Activated gamma-delta T cell treated with Interleukin-2 at 50 U/mL for 16 hours (primary cell): ENCODE measurements around the gene EXOC2.

Source experiments
- DNase-seq: peaks from one replicate; pipeline ENCODE4 v3.0.0-alpha.2; 2020

EXOC2 gene

DNA sequence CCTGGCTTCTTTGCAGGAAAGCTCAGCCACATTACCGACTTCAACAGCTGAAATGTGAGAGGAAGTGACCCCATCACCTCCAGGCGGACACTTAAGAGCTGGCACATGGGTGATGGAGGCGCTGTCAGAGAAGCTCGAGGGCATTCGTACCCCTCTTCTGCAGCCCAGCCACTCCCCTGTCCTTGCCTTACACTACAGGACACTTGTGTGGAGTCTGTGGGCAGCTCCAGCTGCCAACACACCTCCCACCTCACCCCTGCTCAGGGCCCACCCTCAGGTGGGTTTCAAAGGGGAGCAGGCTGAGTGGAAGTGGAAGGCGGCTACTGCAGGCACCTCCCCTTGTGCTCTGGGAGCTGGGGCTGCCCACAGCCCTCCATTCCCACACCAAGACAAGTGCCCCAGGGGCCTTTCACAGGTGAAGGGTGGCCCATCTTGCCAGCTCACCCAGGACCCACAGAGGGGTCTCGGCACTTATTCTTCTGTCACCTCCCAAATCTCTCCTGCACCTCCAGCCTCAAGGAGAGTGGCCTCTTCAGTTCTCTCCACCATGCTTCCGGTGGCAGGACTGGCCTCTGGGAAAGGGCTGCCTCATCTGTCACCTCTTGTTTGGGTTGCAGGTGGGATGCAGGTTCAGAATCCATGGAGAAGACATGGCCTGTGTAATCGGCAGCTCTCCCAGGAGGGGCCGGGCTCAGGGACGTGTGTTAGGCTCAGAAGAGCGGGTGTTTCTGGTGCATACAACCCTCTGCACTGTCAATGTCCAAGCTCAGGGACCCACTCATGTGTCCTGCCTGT lies 251.6 kb downstream of the EXOC2 start:
- no peak for DNase-seq

DNA sequence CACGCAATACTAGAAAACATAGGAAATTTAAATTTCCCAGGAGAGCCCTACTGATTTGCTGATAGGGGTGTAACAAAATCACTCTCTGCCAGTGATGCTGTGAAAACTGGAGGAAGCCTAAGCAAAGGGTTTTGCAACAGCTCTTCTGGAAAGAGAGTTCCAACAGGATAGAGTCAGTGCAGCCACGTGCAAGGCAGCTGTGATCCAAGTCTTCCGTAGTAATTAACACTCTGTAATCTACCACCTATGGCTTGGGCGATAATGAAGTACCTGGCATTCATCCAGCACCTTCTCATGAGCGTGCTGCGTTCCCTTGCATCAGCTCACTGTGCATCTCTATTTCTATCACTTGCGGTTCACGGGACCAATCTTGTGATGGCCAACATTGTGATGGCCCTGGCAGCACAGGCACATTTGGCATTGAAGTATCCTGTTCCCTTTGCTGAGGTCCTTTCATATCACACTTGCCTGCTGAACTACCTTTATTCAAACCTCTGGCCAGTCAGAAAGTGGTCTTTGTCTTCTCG lies 253.2 kb downstream of the EXOC2 start:
- DNase-seq, result no peak

DNA sequence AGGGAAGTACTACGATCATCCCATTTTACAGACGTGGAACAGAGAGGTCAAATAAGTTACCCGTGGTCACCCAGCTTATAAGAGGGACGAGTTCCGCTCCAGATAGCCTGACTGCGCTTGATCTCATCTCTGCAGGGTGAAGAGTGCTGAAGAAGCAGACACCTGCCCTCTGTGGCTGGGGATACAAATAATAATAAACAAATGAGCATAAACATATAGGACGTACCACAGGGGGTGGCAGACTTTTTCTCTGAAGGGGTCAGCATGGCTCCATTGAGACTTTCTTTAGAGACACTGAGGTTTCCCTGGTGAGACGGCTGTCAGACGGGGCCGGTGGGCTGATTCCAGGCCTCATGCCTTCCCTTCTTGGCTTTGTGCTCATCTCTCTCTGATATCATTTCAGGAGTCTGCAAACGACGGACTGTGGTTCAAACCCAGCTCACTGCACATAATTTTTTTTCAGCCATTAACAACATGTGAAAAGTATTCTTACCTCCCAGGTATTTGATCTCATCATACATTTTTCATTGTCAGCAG lies 254.2 kb downstream of the EXOC2 start:
- no peak for DNase-seq

DNA sequence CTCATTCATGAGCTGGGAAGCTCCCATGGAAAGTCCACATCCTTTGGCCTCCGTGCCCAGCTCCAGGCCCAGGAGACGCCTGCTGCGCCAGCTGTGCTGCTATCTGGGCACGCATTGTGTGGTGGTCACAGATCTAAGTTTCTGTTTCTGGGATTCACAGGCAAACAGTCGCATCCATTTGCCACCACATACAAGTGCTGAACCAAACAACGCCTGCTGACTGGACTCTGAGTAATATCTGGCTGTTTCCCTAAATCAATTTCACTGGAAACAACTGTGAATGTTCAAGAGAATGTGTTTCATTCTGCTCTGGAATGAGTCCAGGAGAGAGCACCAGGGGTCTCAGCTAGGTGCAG lies 255.9 kb downstream of the EXOC2 start:
- DNase-seq, result no peak

DNA sequence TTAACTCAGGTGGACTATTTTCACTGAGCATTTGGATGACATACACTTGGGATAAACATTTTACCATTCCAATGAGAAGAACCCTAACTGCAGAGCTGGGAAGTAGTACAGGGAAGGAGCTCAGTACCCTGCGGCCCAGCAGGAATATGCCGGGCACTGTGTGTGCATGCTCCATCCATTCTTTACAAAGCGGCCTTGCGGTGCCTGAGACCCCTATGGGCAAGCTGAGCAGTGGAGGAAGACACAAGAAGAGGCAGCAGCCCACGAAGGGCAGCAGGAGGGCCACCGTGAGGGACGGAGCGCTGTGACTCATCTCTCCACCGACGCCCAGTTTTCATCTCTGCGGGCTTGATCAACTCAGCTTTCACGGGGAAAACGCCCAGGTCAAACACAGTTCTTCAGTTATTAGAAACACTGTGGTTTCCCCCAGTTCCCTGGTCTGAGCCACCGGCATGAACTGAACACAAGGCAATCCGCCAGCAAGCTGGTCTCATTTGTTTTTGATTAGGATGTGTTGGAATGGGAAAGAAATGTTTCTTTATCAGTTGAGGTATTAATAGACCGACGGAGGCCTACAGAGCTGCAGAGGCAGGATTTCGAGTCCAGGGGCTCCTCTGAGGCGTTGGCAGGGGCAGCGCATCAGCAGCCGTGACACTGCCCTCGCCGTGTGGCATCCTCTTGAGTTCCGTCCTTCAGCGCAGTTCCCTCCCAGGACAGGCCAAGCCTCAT lies 256.5 kb downstream of the EXOC2 start:
- DNase-seq, result no peak

DNA sequence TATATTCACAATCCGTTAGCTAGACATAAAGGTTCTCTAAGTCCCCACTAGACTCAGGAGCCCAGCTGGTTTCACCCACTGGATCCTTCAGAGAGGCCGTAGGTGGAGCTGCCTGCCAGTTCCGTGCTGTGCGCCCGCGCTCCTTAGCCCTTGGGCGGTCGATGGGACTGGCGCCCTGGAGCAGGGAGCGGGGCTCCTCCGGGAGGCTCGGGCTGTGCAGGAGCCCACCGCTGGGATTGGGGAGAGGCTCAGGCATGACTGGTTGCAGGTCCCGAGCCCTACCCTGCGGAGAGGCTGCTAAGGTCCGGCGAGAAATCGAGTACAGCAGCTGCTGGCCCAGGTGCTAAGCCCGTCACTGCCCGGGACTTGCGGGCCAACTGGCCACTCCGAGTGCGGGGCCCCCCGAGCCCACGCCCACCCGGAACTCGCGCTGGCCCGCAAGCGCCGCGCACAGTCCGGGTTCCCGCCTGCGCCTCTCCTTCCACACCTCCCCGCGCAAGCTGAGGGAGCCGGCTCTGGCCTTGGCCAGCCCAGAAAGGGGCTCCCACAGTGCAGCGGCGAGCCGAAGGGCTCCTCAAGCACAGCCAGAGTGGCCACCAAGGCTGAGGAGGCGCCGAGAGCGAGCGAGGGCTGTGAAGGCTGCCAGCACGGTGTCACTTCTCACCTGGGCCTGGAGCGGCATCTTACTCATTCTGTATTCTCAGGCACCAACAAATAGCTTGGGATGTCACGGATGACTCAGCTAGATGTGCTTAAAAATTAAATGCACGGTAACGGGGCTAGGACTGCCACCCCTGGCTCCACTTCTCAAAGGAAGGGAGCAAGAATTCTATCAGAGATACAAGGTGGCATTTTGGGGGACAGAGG lies 257.3 kb downstream of the EXOC2 start:
- DNase-seq, result no peak
